Upper lobe of left lung (tissue), 4 donors: ENCODE measurements around the gene HDHD2.

ENCODE experiments used
- POLR2A ChIP-seq, 4 donors: fragments of 450-650 bp; IDR thresholded peaks; one replicate each; pipeline ENCODE4 v1.5.1; 2016 to 2017; ENCODE audit warnings: antibody characterized with exemption in 4 of 4, mild to moderate bottlenecking in 2 of 4
- POLR2AphosphoS5 ChIP-seq, 2 donors: sonication (generic); formaldehyde crosslinking; IDR thresholded peaks; one replicate each; pipeline ENCODE4 v1.5.1; 2017; ENCODE audit warnings: antibody characterized with exemption in 2 of 2
- TF ChIP-seq, protein P1 (sequence below), 6 experiments: fragments of 450-650 bp in 4 of 6; fragments of 200-600 bp in 2 of 6; sonication (generic) in 2 of 6; IDR thresholded peaks; one replicate each; pipeline ENCODE4 v1.5.1; 2016 to 2019; ENCODE audit warnings: antibody characterized with exemption in 6 of 6

DNA sequence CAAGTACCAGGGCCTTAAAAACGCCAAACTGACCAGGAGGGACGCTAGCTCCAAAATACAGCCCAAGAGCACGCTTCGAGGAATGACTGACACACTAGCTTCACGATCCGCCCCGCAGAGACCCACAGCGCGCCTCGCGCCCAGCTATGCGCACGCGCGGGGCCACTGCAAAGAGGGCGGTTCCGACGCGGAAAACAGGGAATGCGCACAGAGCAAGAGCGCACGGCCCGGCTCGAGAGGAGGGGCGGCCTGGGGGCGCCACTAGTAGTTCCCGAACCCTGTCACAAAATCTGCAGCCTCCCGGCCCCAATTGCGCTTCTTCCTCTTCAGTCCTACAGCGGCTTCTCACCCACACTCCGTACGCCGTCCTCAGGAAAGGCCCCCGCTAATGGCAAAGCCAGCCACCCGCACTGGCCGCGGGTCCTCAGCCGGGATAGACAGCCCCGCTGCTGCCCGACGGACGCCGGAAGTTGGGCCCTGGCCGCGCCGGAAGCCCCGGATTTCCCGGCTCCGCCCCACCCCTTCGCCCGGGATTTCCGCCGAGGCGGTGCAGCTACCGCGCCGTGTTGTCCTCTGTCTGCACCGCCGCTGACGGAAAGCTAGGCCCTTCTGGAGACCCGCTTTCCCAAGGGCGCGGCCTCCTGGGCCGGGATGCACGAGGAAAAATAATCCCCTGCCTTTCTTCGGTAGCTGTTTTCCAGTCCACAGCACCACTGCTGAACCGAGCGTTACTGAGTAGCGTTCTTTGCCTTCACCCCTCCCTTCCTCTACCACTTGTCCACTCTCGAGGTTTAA lies at the start of gene HDHD2:
- peak in 3 of 4 donors; percentile 45 to 92 (median 54) for TF ChIP-seq POLR2A (IDR thresholded peaks at IDR 0.05)
- TF ChIP-seq, protein P1, sequence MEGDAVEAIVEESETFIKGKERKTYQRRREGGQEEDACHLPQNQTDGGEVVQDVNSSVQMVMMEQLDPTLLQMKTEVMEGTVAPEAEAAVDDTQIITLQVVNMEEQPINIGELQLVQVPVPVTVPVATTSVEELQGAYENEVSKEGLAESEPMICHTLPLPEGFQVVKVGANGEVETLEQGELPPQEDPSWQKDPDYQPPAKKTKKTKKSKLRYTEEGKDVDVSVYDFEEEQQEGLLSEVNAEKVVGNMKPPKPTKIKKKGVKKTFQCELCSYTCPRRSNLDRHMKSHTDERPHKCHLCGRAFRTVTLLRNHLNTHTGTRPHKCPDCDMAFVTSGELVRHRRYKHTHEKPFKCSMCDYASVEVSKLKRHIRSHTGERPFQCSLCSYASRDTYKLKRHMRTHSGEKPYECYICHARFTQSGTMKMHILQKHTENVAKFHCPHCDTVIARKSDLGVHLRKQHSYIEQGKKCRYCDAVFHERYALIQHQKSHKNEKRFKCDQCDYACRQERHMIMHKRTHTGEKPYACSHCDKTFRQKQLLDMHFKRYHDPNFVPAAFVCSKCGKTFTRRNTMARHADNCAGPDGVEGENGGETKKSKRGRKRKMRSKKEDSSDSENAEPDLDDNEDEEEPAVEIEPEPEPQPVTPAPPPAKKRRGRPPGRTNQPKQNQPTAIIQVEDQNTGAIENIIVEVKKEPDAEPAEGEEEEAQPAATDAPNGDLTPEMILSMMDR (IDR thresholded peaks at IDR 0.05), result no peak
- TF ChIP-seq POLR2AphosphoS5 (IDR thresholded peaks at IDR 0.05), result peak; percentile 83 to 88
